ENCODE results near the gene FASTKD1. TPM values are rescaled to one million over a fixed set of nuclear protein-coding genes. Genes with fewer than 3 reads are reported as not detected.
"Not testable (repeated sequence)": the region's sequence is repeated elsewhere in the genome, so short reads cannot be mapped to it uniquely, and the experiment has no call there.

FASTKD1 gene
- total and polyA plus RNA-seq, 10 of the 15 experiments (the other 5 are each of a cell fraction or from before 2014, with no cell fraction given) = 45.6 to 76.1 (median 63.4) TPM

DNA sequence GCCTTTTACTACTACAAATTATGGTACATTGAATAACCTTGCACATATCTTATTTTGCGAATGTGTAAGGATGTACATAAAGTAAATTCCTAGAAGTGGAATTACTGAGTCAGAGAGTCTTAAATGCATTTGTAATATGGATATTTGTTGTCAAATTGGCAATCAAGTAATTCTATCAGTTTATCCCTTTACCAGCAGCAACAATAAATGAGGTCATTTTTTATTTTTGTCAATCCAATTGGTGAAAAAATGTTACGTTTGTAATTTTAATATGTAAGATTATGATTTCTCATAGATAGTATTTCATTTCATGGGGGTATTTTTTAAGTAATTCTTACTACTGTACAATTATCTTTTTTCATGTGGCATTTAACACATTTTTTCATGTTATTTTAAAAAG lies 25.3 kb upstream of the FASTKD1 start:
- Histone ChIP-seq H3K79me2 (ENCODE audit: control insufficient read depth, insufficient read depth, low read length) (peaks cover 68% of the 10 kb centered on the region), H2AFZ (ENCODE audit: control insufficient read depth, low read depth, low read length) (no peak overlapping the region), H3K36me3 (ENCODE audit: control insufficient read depth in 2 of 2, insufficient read depth in 2 of 2, low read length in 1 of 2) (peaks cover 0 to 6% of the 10 kb centered on the region in 2 experiments; a peak in 1 of 4 replicates), H4K20me1 (ENCODE audit: control insufficient read depth, insufficient read depth) (no peaks in the 10 kb centered on the region), H3K4me2 (ENCODE audit: control insufficient read depth, insufficient read depth) (no peak overlapping the region), H3K27me3 (replicated peaks in 1 of 2; ENCODE audit: control insufficient read depth in 2 of 2, insufficient read depth in 2 of 2, low read length in 1 of 2) (no peaks in the 10 kb centered on the region), H3K4me3 (no peak overlapping the region), H3K4me1 (ENCODE audit: control insufficient read depth, insufficient read depth, low read length) (no peaks in the 10 kb centered on the region), H3K27ac (ENCODE audit: control insufficient read depth, insufficient read depth) (no peak overlapping the region), H3K9ac (ENCODE audit: control insufficient read depth, insufficient read depth, low read length) (no peak overlapping the region), H3K9me3 (replicated peaks; ENCODE audit: control insufficient read depth, insufficient read depth, low read length) (no peaks in the 10 kb centered on the region; the same call in 2 of the 3 replicates)
- SMC1A ChIA-PET (ENCODE audit: uncharacterized antibody, unreplicated experiment) = interaction anchor here (1.2 kb wide), 1 partner anchor 14 kb away, joined by 4 read pairs; no protein-coding TSS in a partner anchor
- intact Hi-C loops (cut with micrococcal nuclease; ENCODE audit: unreplicated experiment) = no loop called here
- in situ Hi-C loops (cut with MboI) = no loop called here
- TF ChIP-seq TCF12 (IDR thresholded peaks at IDR 0.05; ENCODE audit: low read depth, low read length) (no peak), MXI1 (IDR thresholded peaks at IDR 0.05; ENCODE audit: low read depth, low read length) (no peak)
- TF ChIP-seq, protein P1, sequence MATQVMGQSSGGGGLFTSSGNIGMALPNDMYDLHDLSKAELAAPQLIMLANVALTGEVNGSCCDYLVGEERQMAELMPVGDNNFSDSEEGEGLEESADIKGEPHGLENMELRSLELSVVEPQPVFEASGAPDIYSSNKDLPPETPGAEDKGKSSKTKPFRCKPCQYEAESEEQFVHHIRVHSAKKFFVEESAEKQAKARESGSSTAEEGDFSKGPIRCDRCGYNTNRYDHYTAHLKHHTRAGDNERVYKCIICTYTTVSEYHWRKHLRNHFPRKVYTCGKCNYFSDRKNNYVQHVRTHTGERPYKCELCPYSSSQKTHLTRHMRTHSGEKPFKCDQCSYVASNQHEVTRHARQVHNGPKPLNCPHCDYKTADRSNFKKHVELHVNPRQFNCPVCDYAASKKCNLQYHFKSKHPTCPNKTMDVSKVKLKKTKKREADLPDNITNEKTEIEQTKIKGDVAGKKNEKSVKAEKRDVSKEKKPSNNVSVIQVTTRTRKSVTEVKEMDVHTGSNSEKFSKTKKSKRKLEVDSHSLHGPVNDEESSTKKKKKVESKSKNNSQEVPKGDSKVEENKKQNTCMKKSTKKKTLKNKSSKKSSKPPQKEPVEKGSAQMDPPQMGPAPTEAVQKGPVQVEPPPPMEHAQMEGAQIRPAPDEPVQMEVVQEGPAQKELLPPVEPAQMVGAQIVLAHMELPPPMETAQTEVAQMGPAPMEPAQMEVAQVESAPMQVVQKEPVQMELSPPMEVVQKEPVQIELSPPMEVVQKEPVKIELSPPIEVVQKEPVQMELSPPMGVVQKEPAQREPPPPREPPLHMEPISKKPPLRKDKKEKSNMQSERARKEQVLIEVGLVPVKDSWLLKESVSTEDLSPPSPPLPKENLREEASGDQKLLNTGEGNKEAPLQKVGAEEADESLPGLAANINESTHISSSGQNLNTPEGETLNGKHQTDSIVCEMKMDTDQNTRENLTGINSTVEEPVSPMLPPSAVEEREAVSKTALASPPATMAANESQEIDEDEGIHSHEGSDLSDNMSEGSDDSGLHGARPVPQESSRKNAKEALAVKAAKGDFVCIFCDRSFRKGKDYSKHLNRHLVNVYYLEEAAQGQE (IDR thresholded peaks at IDR 0.05; ENCODE audit: low read depth, low read length) = no peak
- no peak for DNase-seq (ENCODE audit: low read depth, low spot score)
- BruUV-seq (replicated peaks) = no TSS peak
- RAD21 ChIA-PET (ENCODE audit: unreplicated experiment) = no interaction called here
- FAIRE-seq = no peak
- ATAC-seq = no peak
- POLR2A ChIA-PET = interaction anchor here (0.8 kb wide), 1 partner anchor 7 kb away, joined by 3 read pairs; no protein-coding TSS in a partner anchor
- WGBS (ENCODE audit: insufficient coverage, insufficient replicate concordance, low lambda C conversion rate, missing lambda C conversion rate) = 98% methylated on average over 2 of the region's 2 CpGs
- CTCF ChIA-PET = no interaction called here

DNA sequence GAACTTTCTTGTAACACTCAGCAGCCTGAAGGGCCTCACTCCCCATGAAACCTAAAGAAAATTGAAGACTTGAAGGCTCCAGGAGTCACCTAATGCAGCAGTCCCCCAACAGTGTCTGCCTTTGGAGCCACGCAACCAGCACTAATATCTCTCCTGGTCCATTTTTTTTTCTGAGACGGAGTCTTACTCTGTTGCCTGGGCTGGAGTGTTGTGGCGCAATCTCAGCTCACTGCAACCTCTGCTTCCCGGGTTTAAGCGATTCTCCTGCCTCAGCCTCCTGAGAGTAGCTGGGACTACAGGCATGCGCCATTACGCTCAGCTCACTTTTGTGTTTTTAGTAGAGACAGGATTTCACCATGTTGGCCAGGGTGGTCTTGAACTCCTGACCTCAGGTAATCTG lies 22.9 kb upstream of the FASTKD1 start:
- BruUV-seq (replicated peaks); in situ Hi-C loops (cut with MboI); ATAC-seq; POLR2A ChIA-PET; H3K27ac ChIP-seq (ENCODE audit: control insufficient read depth, insufficient read depth); H3K9me3 ChIP-seq (replicated peaks; ENCODE audit: control insufficient read depth, insufficient read depth, low read length); H3K4me1 ChIP-seq (ENCODE audit: control insufficient read depth, insufficient read depth, low read length); intact Hi-C loops (cut with micrococcal nuclease; ENCODE audit: unreplicated experiment); H2AFZ ChIP-seq (ENCODE audit: control insufficient read depth, low read depth, low read length); H3K4me2 ChIP-seq (ENCODE audit: control insufficient read depth, insufficient read depth); H3K27me3 ChIP-seq (replicated peaks in 1 of 2; ENCODE audit: control insufficient read depth in 2 of 2, insufficient read depth in 2 of 2, low read length in 1 of 2); DNase-seq (ENCODE audit: low read depth, low spot score); FAIRE-seq; H4K20me1 ChIP-seq (ENCODE audit: control insufficient read depth, insufficient read depth); H3K9ac ChIP-seq (ENCODE audit: control insufficient read depth, insufficient read depth, low read length); H3K4me3 ChIP-seq; H3K36me3 ChIP-seq (ENCODE audit: control insufficient read depth in 2 of 2, insufficient read depth in 2 of 2, low read length in 1 of 2): not testable (repeated sequence)
- WGBS (ENCODE audit: insufficient coverage, insufficient replicate concordance, low lambda C conversion rate, missing lambda C conversion rate) = 91% methylated on average over 7 of the region's 7 CpGs
- H3K79me2 ChIP-seq (ENCODE audit: control insufficient read depth, insufficient read depth, low read length) = peaks cover 75% of the 10 kb centered on the region
- ChIA-PET RAD21 (ENCODE audit: unreplicated experiment) (interaction anchor here (1.5 kb wide), 1 partner anchor 18 kb away, joined by 4 read pairs; no protein-coding TSS in a partner anchor), SMC1A (ENCODE audit: uncharacterized antibody, unreplicated experiment) (interaction anchor here (2.0 kb wide), 1 partner anchor 8 kb away, joined by 5 read pairs; no protein-coding TSS in a partner anchor), CTCF (interaction anchor here (0.7 kb wide), 1 partner anchor 68 kb away, joined by 3 read pairs; no protein-coding TSS in a partner anchor)

Measured in GM12878 (cell line).